Adipose tissue (tissue), 3 donors: ENCODE data around the gene MDM2. TPM values are rescaled to one million over a fixed set of nuclear protein-coding genes. Genes with fewer than 3 reads are reported as not detected.

Experiments used
- H3K27ac ChIP-seq: one replicate; pipeline ENCODE4 v1.5.1; 2013; ENCODE audit warnings: low read depth, low read length
- WGBS, 3 donors: extraction: QIAGEN DNeasy Blood & Tissue Kit; methylation state at CpG; one replicate each; pipeline ENCODE4 v1.1.7; 2013; 5-methylcytosine and 5-hydroxymethylcytosine counted together
- polyA plus RNA-seq, 3 donors: library from polyadenylated mRNA; stranded (reverse); fragments of 200-250 nt; gene quantifications; one replicate each; pipeline ENCODE4 v1.2.3, GENCODE V29; 2013
- donor health status: healthy with polysubstance abuse.
- donor health status: Bipolar disorder and iron deficiency.
- donor health status: healthy.

MDM2 gene
- 10 to 100 TPM in 2 of 3 donors, 1 to 10 TPM in 1; 9.2 to 19.6 (median 10.7) TPM for polyA plus RNA-seq

DNA sequence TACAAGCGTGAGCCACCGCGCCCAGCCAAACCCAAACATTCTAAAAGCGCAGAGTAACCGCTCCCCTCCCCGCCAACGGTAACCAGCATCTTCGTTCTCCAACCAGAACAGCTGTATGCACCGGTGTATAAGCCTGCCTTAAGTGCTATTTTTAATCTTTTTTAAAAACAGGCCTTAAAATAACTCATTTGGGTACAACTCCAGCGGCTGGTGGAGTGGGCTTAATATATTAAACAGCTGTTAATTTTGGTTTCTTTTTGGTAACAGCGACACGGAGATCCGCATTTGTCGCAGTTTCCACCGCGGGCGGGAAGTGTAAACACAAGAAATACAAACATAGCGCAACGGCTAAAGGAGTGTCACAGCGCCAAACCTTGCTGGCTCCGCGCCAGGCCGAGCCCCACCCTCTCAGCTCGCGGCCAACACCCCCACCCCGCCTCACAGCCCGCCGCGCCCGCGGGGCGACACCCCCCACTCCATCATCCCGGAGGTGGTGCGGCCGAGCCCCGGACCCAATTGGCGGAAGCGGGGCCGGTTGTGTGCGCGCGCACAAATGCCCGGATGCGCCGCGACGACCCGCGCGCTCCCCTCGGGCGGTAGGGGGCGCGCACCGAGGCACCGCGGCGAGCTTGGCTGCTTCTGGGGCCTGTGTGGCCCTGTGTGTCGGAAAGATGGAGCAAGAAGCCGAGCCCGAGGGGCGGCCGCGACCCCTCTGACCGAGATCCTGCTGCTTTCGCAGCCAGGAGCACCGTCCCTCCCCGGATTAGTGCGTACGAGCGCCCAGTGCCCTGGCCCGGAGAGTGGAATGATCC lies at the start of gene MDM2:
Gene MDM2, plus strand, starts transcription at position 602 of the 812 bp plus-strand sequence. CDS start 301 bp downstream, outside the sequence.
- peak within 1 kb of the TSS; percentile 79 for H3K27ac ChIP-seq
- WGBS, 3 donors, result 0 to 1% (median 0%) methylated on average over 67 to 72 of the region's 72 CpGs

DNA sequence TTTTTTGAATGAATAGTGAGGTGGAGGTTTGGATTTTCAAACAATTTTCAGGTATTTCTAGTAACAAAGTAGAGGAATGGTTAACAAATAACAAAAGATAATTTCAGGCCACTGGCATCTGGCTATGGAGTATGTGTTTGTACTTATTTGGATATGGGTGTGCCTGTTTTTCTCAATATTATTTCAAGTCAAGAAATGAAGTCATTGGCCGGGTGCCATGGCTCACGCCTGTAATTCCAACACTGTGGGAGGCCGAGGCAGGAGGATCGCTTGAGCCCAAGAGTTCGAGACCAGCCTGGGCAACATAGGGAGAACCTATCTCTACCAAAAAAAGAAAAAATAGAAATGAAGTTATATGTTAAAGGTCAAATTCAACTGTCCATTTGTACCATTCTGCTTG lies 48.1 kb upstream of the MDM2 start:
- WGBS, 3 donors, result 82 to 94% (median 86%) methylated on average over 5 of the region's 5 CpGs
- H3K27ac ChIP-seq, result no peak overlapping the region

DNA sequence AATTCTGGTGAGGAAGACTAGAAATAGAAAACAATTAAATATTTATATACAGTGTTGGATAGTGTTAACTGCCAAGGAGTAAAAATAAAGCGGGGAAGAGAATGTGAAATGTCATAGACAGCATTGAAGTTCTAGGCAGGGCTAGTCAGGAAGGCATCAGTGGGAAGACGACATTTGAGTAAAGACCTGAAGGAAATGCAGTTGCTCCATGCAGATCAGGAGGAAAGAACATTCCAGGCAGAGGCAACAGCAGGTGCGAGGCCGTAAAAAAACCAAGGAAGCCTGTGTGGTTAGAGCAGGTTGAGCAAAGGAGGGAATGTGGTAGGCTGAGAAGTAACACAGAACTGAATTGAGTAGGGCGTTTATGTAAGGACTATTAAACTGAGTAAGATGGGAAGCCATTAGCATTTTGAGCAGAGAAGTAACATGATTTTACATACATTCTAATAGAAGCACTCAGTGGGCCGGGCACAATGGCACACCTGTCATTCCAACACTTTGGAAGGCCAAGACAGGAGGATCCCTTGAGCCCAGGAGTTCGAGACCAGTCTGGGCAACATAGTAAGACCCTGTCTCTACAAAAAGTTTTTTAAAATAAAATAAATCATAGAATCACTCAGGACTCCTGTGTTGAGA lies 47.1 kb upstream of the MDM2 start:
- H3K27ac ChIP-seq, result no peak overlapping the region
- 89 to 96% (median 93%) methylated on average over 7 of the region's 7 CpGs for WGBS, 3 donors

DNA sequence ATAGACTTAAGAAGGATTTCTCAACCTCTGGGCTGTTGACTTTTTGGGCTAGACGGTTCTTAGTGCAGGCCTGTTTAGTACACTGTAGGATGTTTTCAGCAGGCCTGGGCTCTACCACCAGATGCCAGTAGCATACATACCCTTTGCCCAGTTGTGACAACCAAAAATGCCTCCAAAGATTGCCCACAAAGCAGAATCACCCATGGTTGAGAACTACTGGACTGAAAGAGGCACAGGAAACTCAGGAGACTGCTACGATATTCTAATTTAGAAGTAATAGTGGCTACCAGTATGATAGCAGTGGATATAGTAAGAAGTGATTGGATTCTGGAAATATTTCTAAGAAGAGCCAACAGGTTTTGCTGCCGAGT lies 46.5 kb upstream of the MDM2 start:
- 93 to 97% (median 95%) methylated on average over 3 of the region's 3 CpGs for WGBS, 3 donors
- no peak overlapping the region for H3K27ac ChIP-seq

- 82 to 90% (median 89%) methylated on average over 8 of the region's 8 CpGs for WGBS, 3 donors
These were observed 45.9 kb upstream of the MDM2 start for GRCh38 chr12:68761901-68762630.

GRCh38 chr12:68762691-68763090 lies 45.3 kb upstream of the MDM2 start:
- no peak overlapping the region for H3K27ac ChIP-seq
- WGBS, 3 donors, result 97 to 99% (median 99%) methylated on average over 3 of the region's 3 CpGs

More at GRCh38 chr12:68761901-68762630, 45.9 kb upstream of the MDM2 start:
- H3K27ac ChIP-seq, result no peak overlapping the region

- no peak overlapping the region for H3K27ac ChIP-seq
- WGBS, 3 donors, result 97 to 100% (median 98%) methylated on average over 1 of the region's 1 CpG
These were observed 42.3 kb upstream of the MDM2 start for GRCh38 chr12:68765696-68766095.

- H3K27ac ChIP-seq, result no peak overlapping the region
- 91 to 95% (median 94%) methylated on average over 2 of the region's 2 CpGs for WGBS, 3 donors
These were observed 41.3 kb upstream of the MDM2 start for GRCh38 chr12:68766646-68767045.

- WGBS, 3 donors, result 85 to 95% (median 92%) methylated on average over 7 of the region's 7 CpGs
- H3K27ac ChIP-seq, result no peak overlapping the region
These were observed 40.8 kb upstream of the MDM2 start for GRCh38 chr12:68767191-68767590.

GRCh38 chr12:68768431-68768939 lies 39.5 kb upstream of the MDM2 start:
- no peak overlapping the region for H3K27ac ChIP-seq
- WGBS, 3 donors, result 88 to 95% (median 91%) methylated on average over 4 of the region's 4 CpGs

DNA sequence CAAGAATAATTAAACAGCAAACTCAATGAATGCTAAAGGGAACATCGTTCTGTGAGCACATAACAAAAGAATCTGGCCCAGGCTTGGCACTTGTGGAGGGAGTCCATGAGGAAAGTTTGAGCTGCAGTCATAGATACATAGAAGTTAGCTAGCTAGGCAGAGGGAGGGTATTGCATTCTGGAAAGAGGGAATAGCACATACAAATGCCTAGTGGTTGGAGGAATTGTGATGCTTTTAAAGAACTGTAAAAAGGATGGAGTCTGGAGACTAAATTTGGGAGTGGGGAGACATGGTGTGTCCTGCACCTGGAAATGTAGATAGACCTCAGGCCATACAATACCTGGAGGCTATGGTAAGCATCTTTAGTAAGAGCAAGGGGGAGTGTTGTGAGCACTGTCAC lies 38.0 kb upstream of the MDM2 start:
- WGBS, 3 donors, result 93 to 99% (median 96%) methylated on average over 1 of the region's 1 CpG
- no peak overlapping the region for H3K27ac ChIP-seq

DNA sequence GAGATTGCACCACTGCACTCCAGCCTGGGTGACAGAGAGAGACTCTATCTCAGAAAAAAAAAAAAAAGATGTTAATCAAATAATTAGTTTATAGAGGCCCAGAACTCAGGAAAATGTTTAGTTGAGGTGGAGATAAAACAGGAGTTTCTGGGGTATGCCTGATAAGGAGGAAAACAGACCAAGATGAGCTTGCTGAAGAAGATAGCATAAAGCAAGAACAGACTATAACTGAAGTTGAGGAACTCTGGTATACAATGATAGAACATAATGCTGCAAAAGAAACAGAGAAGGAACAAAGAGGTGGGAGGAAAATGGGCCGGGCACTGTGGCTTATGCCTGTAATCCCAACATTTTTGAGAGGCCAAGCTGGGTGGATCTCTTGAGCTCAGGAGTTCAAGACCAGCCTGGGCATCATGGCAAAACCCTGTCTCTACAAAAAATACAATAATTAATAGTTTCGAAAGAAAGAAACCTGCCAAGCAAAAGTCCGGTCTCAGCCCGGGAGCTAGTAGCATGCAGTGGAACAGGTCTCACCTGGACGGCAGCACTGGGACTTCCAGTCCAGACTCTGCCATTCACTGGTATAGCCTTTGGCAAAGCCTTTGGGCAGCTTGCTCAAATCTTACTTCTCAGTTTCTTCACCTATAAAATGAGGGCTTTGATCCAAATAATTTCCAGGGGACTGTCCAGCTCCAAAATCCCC lies 36.6 kb upstream of the MDM2 start:
- 92 to 97% (median 93%) methylated on average over 5 of the region's 5 CpGs for WGBS, 3 donors

GRCh38 chr12:68772714-68773113 lies 35.3 kb upstream of the MDM2 start:
- WGBS, 3 donors, result 57 to 83% (median 60%) methylated on average over 8 of the region's 8 CpGs

More for the DNA sequence above, 36.6 kb upstream of the MDM2 start:
- no peak overlapping the region for H3K27ac ChIP-seq

DNA sequence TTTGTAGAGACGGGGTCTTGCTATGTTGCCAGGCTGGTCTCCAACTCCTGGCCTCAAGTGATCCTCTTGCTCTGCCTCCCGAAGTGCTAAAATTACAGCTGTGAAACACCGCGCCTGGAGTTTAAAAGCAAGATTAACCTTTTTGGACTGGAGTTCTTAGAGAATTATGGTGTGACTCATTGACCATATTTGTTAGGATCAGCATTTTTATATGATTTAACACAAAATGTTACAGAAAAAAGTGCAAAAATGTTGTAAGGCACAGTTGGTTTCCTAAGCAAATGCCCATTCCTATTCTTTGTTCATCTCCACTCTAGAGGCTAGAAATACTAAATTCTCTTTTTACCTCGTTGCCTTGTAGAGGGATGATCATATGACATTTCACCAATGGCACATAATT lies 34.4 kb upstream of the MDM2 start:
- WGBS, 3 donors, result 83 to 89% (median 87%) methylated on average over 5 of the region's 5 CpGs
- no peak overlapping the region for H3K27ac ChIP-seq

More at GRCh38 chr12:68772714-68773113, 35.3 kb upstream of the MDM2 start:
- no peak overlapping the region for H3K27ac ChIP-seq

DNA sequence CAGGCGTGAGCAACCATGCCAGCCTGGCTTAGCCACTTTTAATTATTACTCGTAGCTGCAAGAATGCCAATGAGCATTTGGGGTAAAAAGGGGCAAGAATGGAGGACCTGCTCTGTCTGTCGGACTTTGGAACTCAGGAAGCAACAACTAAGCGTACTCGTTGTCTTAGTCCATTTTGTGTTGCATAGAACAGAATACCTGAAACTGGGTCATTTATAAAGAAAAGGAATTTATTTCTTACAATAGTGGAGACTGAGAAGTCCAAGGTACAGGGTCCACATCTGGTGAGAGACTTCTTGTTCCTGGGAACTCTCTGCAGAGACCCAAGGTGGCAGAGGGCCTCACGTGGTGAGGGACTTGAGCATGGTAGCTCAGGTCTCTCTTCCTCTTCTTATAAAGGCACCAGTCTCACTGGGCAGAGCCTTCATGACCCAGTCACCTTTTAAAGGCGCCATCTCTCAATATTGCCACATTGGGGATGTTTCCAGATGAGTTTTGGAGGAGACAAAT lies 32.8 kb upstream of the MDM2 start:
- H3K27ac ChIP-seq, result no peak overlapping the region
- WGBS, 3 donors, result 92 to 95% (median 93%) methylated on average over 7 of the region's 7 CpGs

- H3K27ac ChIP-seq, result no peak overlapping the region
- 69 to 86% (median 72%) methylated on average over 5 of the region's 5 CpGs for WGBS, 3 donors
These were observed 30.9 kb upstream of the MDM2 start for GRCh38 chr12:68776976-68777610.

DNA sequence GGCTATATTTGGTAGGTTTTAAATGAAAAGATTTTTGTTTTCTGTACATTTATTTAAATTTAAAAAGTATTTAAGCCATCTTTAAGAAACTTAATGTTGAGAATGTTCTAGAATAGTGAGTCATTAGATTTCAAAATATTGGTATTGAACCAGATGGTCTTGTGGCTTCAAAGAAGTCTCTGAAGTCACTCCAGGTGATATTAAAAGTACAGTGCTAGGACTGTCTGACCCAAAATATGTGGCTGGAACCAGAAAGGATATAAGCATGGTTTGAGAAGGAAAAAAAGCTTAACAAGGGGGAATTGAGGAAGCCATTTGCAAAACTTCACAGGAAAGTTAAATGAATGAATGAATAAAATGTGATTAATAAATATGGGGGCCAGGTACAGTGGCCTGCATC lies 28.7 kb upstream of the MDM2 start:
- no peak overlapping the region for H3K27ac ChIP-seq

DNA sequence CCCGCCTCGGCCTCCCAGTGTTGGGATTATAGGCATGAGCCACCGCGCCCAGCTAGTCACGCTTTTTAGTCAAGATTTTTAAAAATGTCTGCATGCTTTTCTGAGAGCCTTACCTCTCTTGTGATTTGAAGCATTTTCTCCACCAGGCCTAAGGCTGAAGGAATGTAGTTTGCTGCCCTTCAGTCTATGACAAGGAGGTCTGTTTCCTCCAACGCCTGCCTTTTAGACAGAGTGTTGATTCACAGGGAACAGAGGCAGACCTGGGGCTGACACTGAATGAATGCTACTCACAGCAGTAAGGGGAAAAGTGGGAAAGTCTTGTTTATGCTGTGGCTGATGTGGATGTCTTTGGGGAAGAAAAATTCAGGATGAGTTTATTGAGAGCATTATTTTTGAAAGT lies 27.2 kb upstream of the MDM2 start:
- WGBS, 3 donors, result 91 to 96% (median 92%) methylated on average over 6 of the region's 6 CpGs
- no peak overlapping the region for H3K27ac ChIP-seq
